DOHH2 (cell line): ENCODE data around the gene ADGRL2.

Experiments used
- H3F3A ChIP-seq: fragments of 200-600 bp; sonication (generic), shearing (Covaris generic); 2 replicates; pipeline ENCODE4 v1.6.0; 2016; ENCODE audit warnings: antibody characterized with exemption, mild to moderate bottlenecking; ENCODE audit not compliant: control insufficient read depth, insufficient read depth
- H3K27ac ChIP-seq: fragments of 200-600 bp; sonication (generic); 2 replicates; pipeline ENCODE4 v1.5.1; 2014; ENCODE audit warnings: low read depth, mild to moderate bottlenecking, low read length, moderate library complexity
- H3K27me3 ChIP-seq: fragments of 200-600 bp; sonication (generic); 2 replicates; pipeline ENCODE4 v1.6.1; 2014; ENCODE audit warnings: mild to moderate bottlenecking, low read length, mixed read lengths; ENCODE audit not compliant: control insufficient read depth
- H3K36me3 ChIP-seq: fragments of 200-600 bp; sonication (generic); 2 replicates; pipeline ENCODE4 v1.6.1; 2014; ENCODE audit warnings: mild to moderate bottlenecking, low read length, moderate library complexity, mixed read lengths; ENCODE audit not compliant: control insufficient read depth
- H3K4me1 ChIP-seq: fragments of 200-600 bp; sonication (generic); 2 replicates; pipeline ENCODE4 v1.6.1; 2014; ENCODE audit warnings: mild to moderate bottlenecking, low read length, mixed read lengths; ENCODE audit not compliant: control insufficient read depth
- H3K4me2 ChIP-seq: fragments of 200-600 bp; sonication (generic); 2 replicates; pipeline ENCODE4 v1.6.0; 2014; ENCODE audit warnings: mild to moderate bottlenecking, low read length, moderate library complexity
- H3K4me3 ChIP-seq: fragments of 200-600 bp; sonication (generic); 2 replicates; pipeline ENCODE4 v1.5.1; 2014; ENCODE audit warnings: mild to moderate bottlenecking, low read length, mixed read lengths
- H3K79me2 ChIP-seq: fragments of 200-600 bp; sonication (generic); 2 replicates; pipeline ENCODE4 v1.6.1; 2014; ENCODE audit warnings: mild to moderate bottlenecking, low read length, mixed read lengths; ENCODE audit not compliant: control insufficient read depth
- H3K9me2 ChIP-seq: fragments of 200-600 bp; sonication (generic); replicated peaks from 2 replicates; pipeline ENCODE4 v1.6.1; 2014; ENCODE audit warnings: mild to moderate bottlenecking, low read length, mixed read lengths; ENCODE audit not compliant: control insufficient read depth
- H3K9me3 ChIP-seq: fragments of 200-600 bp; sonication (generic); 2 replicates; pipeline ENCODE4 v1.6.1; 2014; ENCODE audit warnings: antibody characterized with exemption, low read length, mixed read lengths; ENCODE audit not compliant: control insufficient read depth, insufficient read depth
- H4K20me1 ChIP-seq: fragments of 200-600 bp; sonication (generic); 2 replicates; pipeline ENCODE4 v1.6.0; 2014; ENCODE audit warnings: low read depth, mild to moderate bottlenecking, antibody characterized with exemption, low read length, moderate library complexity; ENCODE audit not compliant: control insufficient read depth, insufficient read depth
- CTCF ChIP-seq: fragments of 200-600 bp; sonication (generic); IDR thresholded peaks from one replicate; pipeline ENCODE4 v1.5.1; 2014; ENCODE audit warnings: antibody characterized with exemption, mild to moderate bottlenecking, low read depth, low read length; ENCODE audit not compliant: poor library complexity, severe bottlenecking
- EZH2phosphoT487 ChIP-seq: fragments of 200-600 bp; sonication (generic); IDR thresholded peaks from 2 replicates; pipeline ENCODE4 v1.6.1; 2017; ENCODE audit warnings: borderline replicate concordance, mild to moderate bottlenecking, antibody characterized with exemption, low read length, moderate library complexity, mixed read lengths

Gene ADGRL2

GRCh38 chr1:81799939-81800694 lies 617 bp upstream of the ADGRL2 start:
- H3K27ac ChIP-seq = no peak overlapping the region
- H3K4me2 ChIP-seq = no peak overlapping the region
- H4K20me1 ChIP-seq = no peaks in the 10 kb centered on the region
- no peaks in the 10 kb centered on the region for H3F3A ChIP-seq
- no peaks in the 10 kb centered on the region for H3K4me1 ChIP-seq
- no peak overlapping the region for H3K4me3 ChIP-seq
- no peaks in the 10 kb centered on the region for H3K9me2 ChIP-seq
- peaks cover 3% of the 10 kb centered on the region; the same call in 1 of the 2 replicates for H3K9me3 ChIP-seq
- no peaks in the 10 kb centered on the region for H3K36me3 ChIP-seq
- no peaks in the 10 kb centered on the region for H3K27me3 ChIP-seq
- TF ChIP-seq CTCF = no peak
- no peaks in the 10 kb centered on the region for H3K79me2 ChIP-seq

- H4K20me1 ChIP-seq = no peaks in the 10 kb centered on the region
- no peak overlapping the region for H3K4me3 ChIP-seq
- H3K27ac ChIP-seq = no peak overlapping the region
Measured at GRCh38 chr1:81801651-81802456, 1.1 kb downstream of the ADGRL2 start.

GRCh38 chr1:81802457-81802706 lies 1.6 kb downstream of the ADGRL2 start:
- TF ChIP-seq CTCF = no peak
- no peak for TF ChIP-seq EZH2phosphoT487
- H3K27ac ChIP-seq = no peak overlapping the region
- no peaks in the 10 kb centered on the region for H3K9me2 ChIP-seq
- no peak overlapping the region for H3K4me2 ChIP-seq
- H3K27me3 ChIP-seq = no peaks in the 10 kb centered on the region
- H4K20me1 ChIP-seq = no peaks in the 10 kb centered on the region
- H3K4me1 ChIP-seq = no peaks in the 10 kb centered on the region
- H3K79me2 ChIP-seq = no peaks in the 10 kb centered on the region
- H3K36me3 ChIP-seq = no peaks in the 10 kb centered on the region
- no peak overlapping the region for H3K4me3 ChIP-seq
- H3K9me3 ChIP-seq = peaks cover 3% of the 10 kb centered on the region; the same call in 1 of the 2 replicates
- H3F3A ChIP-seq = no peaks in the 10 kb centered on the region

More at GRCh38 chr1:81801651-81802456, 1.1 kb downstream of the ADGRL2 start:
- Histone ChIP-seq H3K27me3 (no peaks in the 10 kb centered on the region), H3F3A (no peaks in the 10 kb centered on the region), H3K4me1 (no peaks in the 10 kb centered on the region), H3K36me3 (no peaks in the 10 kb centered on the region), H3K4me2 (no peak overlapping the region), H3K9me3 (peaks cover 3% of the 10 kb centered on the region; the same call in 1 of the 2 replicates), H3K9me2 (no peaks in the 10 kb centered on the region), H3K79me2 (no peaks in the 10 kb centered on the region)
- TF ChIP-seq EZH2phosphoT487 (no peak), CTCF (no peak)
